Duodenal mucosa (tissue), 2 donors: Measurements from ENCODE around the gene CYP2B6.

Experiments used
- H3K27ac ChIP-seq: one replicate; pipeline ENCODE4 v1.7.0; 2013; ENCODE audit warnings: low read depth, low read length
- H3K27me3 ChIP-seq, 2 donors: one replicate each; pipeline ENCODE4 v1.7.0; 2013; ENCODE audit warnings: low read length in 2 of 2, control low read depth in 1 of 2; ENCODE audit not compliant: insufficient read depth in 2 of 2, control insufficient read depth in 1 of 2
- H3K36me3 ChIP-seq, 2 donors: one replicate each; pipeline ENCODE4 v1.7.0; 2013; ENCODE audit warnings: low read length in 2 of 2, control low read depth in 1 of 2; ENCODE audit not compliant: insufficient read depth in 2 of 2, control insufficient read depth in 1 of 2
- H3K4me1 ChIP-seq, 2 donors: one replicate each; pipeline ENCODE4 v1.7.0; 2013; ENCODE audit warnings: low read length in 2 of 2, control low read depth in 1 of 2; ENCODE audit not compliant: insufficient read depth in 2 of 2, control insufficient read depth in 1 of 2
- H3K4me3 ChIP-seq, 2 donors: one replicate each; pipeline ENCODE4 v1.7.0; 2013; ENCODE audit warnings: low read length in 2 of 2, low read depth in 1 of 2
- H3K9ac ChIP-seq, 2 donors: one replicate each; pipeline ENCODE4 v1.7.0; 2013; ENCODE audit warnings: low read length in 2 of 2, low read depth in 1 of 2
- H3K9me3 ChIP-seq, 2 donors: one replicate each; pipeline ENCODE4 v1.7.0; 2013; ENCODE audit warnings: low read length in 2 of 2, control low read depth in 1 of 2; ENCODE audit not compliant: control insufficient read depth in 1 of 2

Gene CYP2B6

DNA sequence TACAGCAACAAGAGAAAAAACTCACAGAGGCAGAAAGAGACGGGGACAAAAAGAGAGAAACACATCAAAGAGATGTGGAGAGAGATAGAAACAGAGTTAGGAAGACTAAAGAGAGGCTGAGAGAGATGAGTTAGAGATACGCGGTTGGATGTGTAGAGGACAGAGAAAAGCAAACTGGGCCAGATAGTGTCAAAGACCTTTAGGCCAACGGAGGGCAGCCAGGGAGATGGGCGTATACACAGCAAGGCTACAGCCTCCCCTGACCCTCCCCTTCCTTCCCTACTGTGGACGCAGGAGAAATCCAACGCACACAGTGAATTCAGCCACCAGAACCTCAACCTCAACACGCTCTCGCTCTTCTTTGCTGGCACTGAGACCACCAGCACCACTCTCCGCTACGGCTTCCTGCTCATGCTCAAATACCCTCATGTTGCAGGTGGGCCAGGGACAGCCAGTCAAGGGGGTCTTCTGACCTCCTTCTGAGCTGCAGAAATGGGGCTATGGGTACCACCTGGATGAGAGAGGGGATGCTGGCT is 18.7 kb downstream of the CYP2B6 start:
- Histone ChIP-seq H3K4me1 (no peaks in the 10 kb centered on the region), H3K27me3 (peaks cover 0 to 3% of the 10 kb centered on the region in 2 donors), H3K9me3 (no peaks in the 10 kb centered on the region), H3K9ac (no peak overlapping the region), H3K27ac (no peak overlapping the region), H3K36me3 (no peaks in the 10 kb centered on the region), H3K4me3 (no peak overlapping the region)

GRCh38 chr19:41013359-41013758 is 22.3 kb downstream of the CYP2B6 start:
- Histone ChIP-seq H3K27me3 (peaks cover 0 to 3% of the 10 kb centered on the region in 2 donors), H3K9ac (no peak overlapping the region), H3K4me1 (no peaks in the 10 kb centered on the region), H3K36me3 (no peaks in the 10 kb centered on the region), H3K4me3 (no peak overlapping the region), H3K27ac (no peak overlapping the region), H3K9me3 (no peaks in the 10 kb centered on the region)

DNA sequence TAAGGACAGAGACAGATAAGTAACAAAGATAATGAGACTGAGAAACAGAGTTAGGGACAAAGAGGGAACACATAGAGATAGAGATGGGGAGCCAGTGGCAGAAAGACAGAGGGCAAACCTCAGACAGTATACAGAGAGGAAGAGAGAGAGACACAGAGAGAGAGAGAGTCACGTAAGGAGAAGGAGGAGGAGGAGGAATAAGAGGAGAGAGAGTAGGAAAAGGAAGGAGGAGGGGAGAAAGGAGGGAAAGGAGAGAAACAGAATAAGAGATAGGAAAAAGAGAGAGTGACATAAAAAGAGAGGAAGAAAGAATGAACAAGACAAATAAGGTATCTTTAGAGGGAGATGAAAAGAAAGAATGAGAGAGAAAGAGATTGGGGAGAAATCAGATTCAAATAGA is 23.6 kb downstream of the CYP2B6 start:
- Histone ChIP-seq H3K27me3 (peaks cover 0 to 3% of the 10 kb centered on the region in 2 donors), H3K9ac (no peak overlapping the region), H3K27ac (no peak overlapping the region), H3K9me3 (no peaks in the 10 kb centered on the region), H3K36me3 (no peaks in the 10 kb centered on the region), H3K4me3 (no peak overlapping the region), H3K4me1 (no peaks in the 10 kb centered on the region)

DNA sequence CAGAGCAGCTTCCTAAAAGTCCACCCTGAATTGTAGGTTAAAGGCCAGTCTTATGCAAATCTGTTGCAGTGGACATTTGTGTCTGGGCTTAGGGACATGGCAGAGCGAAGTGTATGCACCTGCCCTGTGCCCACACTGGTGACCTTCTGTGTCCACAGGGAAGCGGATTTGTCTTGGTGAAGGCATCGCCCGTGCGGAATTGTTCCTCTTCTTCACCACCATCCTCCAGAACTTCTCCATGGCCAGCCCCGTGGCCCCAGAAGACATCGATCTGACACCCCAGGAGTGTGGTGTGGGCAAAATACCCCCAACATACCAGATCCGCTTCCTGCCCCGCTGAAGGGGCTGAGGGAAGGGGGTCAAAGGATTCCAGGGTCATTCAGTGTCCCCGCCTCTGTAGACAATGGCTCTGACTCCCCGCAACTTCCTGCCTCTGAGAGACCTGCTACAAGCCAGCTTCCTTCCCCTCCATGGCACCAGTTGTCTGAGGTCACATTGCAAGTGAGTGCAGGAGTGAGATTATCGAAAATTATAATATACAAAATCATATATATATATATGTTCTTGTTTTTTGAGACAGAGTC is 25.5 kb downstream of the CYP2B6 start:
- H3K36me3 ChIP-seq, result no peaks in the 10 kb centered on the region
- H3K9me3 ChIP-seq, result no peaks in the 10 kb centered on the region
- H3K4me1 ChIP-seq, result no peaks in the 10 kb centered on the region
- no peak overlapping the region for H3K27ac ChIP-seq
- no peak overlapping the region for H3K9ac ChIP-seq
- no peak overlapping the region for H3K4me3 ChIP-seq
- H3K27me3 ChIP-seq, result peaks cover 0 to 2% of the 10 kb centered on the region in 2 donors

GRCh38 chr19:41018736-41019290 is 27.7 kb downstream of the CYP2B6 start:
- Histone ChIP-seq H3K9me3 (no peaks in the 10 kb centered on the region), H3K4me1 (no peaks in the 10 kb centered on the region), H3K27me3 (no peaks in the 10 kb centered on the region)

DNA sequence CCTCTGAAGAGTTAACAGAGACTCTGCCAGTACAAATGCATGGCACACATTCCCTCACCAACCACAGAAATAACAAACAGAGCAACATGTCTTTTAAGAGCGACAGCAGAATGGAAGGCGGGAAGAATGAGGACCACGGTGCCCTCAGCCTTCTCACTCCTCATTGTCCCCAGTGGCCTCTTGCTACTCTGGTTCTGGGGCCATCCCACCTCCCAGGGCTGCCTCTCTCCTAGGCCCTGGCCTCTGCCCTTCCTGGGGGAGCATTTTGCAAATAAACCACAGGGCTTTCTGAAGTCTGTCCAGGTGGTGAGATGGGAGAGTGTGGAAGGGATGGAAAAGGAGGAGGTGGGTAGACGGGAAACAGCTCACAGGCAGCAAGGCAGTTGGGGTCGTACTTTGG is 28.3 kb downstream of the CYP2B6 start:
- no peak overlapping the region for H3K4me3 ChIP-seq
- no peaks in the 10 kb centered on the region for H3K9me3 ChIP-seq
- no peaks in the 10 kb centered on the region for H3K4me1 ChIP-seq
- H3K27me3 ChIP-seq, result no peaks in the 10 kb centered on the region
- no peaks in the 10 kb centered on the region for H3K36me3 ChIP-seq
- H3K9ac ChIP-seq, result no peak overlapping the region
- H3K27ac ChIP-seq, result no peak overlapping the region

More at GRCh38 chr19:41018736-41019290, 27.7 kb downstream of the CYP2B6 start:
- H3K27ac ChIP-seq, result no peak overlapping the region
- H3K4me3 ChIP-seq, result no peak overlapping the region
- H3K9ac ChIP-seq, result no peak overlapping the region
- H3K36me3 ChIP-seq, result no peaks in the 10 kb centered on the region

DNA sequence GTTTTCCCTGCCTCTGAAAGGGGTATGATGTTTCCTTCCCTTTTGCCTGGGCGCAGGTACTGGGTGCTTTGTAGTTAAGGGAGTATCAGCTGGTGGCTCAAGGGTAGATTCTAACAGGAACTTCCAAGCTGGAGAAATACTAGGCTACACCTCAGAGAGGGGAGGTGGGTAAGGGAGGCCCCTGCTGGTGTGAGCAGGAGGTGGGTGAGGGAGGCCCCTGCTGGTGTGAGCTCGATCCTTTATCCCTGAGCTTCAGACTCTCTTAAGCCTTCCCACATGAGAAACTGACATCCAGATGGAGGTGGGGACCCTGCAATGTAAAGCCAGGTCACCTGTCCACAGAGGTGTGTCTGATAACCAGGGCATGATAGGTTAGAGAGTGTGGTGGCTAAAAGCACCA is 32.1 kb downstream of the CYP2B6 start:
- Histone ChIP-seq H3K4me1 (no peaks in the 10 kb centered on the region), H3K27ac (no peak overlapping the region), H3K36me3 (no peaks in the 10 kb centered on the region), H3K9me3 (no peaks in the 10 kb centered on the region), H3K4me3 (no peak overlapping the region), H3K9ac (no peak overlapping the region), H3K27me3 (peaks cover 10 to 14% of the 10 kb centered on the region in 2 donors)

DNA sequence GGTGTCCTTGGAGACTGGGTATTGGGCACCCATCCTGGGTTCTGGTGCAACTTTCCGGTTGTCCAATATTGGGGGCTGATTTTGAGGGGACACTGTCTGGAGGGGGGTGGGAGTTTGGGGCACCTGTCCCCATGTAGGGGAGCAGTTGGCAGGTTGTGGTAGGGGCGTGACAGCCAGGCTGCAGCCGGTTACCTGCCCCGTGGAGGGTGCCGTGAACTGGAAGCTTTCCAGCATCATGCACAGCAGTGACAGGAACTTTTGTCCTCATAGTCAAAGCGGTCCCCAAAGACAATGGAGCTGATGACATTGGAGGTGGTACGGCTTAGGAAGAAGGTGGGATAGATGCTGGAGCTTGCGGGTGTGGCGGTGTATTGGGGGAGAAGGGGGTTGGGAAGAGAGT is 34.3 kb downstream of the CYP2B6 start:
- Histone ChIP-seq H3K36me3 (no peaks in the 10 kb centered on the region), H3K4me1 (no peaks in the 10 kb centered on the region), H3K4me3 (no peak overlapping the region), H3K27ac (no peak overlapping the region), H3K9me3 (no peaks in the 10 kb centered on the region), H3K9ac (no peak overlapping the region), H3K27me3 (peaks cover 10 to 14% of the 10 kb centered on the region in 2 donors)

- no peak overlapping the region for H3K9ac ChIP-seq
- H3K4me3 ChIP-seq, result no peak overlapping the region
- peaks cover 10 to 14% of the 10 kb centered on the region in 2 donors for H3K27me3 ChIP-seq
- H3K9me3 ChIP-seq, result no peaks in the 10 kb centered on the region
- H3K27ac ChIP-seq, result no peak overlapping the region
- H3K4me1 ChIP-seq, result no peaks in the 10 kb centered on the region
- H3K36me3 ChIP-seq, result no peaks in the 10 kb centered on the region
Measured at GRCh38 chr19:41025871-41026270, 34.8 kb downstream of the CYP2B6 start.

DNA sequence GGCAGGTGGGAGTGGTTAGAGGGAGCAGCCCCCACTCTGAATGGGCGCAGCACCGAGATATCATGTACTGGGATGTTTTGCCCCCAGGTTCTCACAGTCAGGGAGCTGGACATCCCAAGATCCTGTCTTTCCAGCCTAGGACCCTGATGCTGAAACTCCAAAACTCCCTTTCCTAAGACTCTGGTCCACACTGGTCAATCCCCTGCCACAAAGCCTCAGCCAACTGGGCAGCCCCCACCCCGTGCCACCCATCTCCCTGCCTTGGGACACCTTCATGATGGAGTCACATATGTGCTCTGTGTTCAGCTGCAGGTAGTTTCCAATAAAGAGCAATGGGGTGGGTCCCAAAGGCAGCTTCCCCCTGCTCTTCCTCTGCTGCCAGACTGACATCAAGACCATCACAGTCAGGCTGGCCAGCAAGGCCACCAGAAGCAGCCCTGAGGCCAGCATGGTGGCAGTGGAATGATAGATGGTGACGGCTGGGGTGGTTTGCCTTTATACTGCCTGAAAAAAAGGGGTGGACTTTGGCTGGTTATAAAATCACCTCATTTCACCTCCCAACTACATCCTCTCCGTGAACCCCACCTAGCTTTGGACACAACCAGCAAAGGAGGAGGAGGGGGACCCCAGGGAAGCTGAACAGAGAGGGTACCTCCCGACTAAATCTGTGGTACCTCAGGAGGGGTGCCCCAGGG is 36.3 kb downstream of the CYP2B6 start:
- Histone ChIP-seq H3K4me3 (no peak overlapping the region), H3K9me3 (no peaks in the 10 kb centered on the region), H3K36me3 (no peaks in the 10 kb centered on the region), H3K27ac (no peak overlapping the region), H3K4me1 (no peaks in the 10 kb centered on the region), H3K27me3 (peaks cover 10 to 14% of the 10 kb centered on the region in 2 donors), H3K9ac (no peak overlapping the region)
